Measurements from ENCODE around the gene SMAD4.
"Not testable (repeated sequence)": the region's sequence is repeated elsewhere in the genome, so short reads cannot be mapped to it uniquely, and the experiment has no call there.

Gene SMAD4

GRCh38 chr18:50989711-50990110, 40.3 kb upstream of the SMAD4 start:
- no peak for DNase-seq
- Histone ChIP-seq H3K4me3 (ENCODE audit: low read depth in 1 of 2, low read length in 2 of 2) (no peak overlapping the region), H3K9me3 (ENCODE audit: insufficient read depth, low read length, severe bottlenecking) (no peaks in the 10 kb centered on the region), H3K36me3 (ENCODE audit: insufficient read depth, low read length) (peaks cover 15% of the 10 kb centered on the region; the same call in 1 of the 2 replicates), H3K27ac (ENCODE audit: low read length) (no peak overlapping the region), H3K27me3 (ENCODE audit: insufficient read depth, low read length, poor library complexity) (no peaks in the 10 kb centered on the region), H3K9ac (ENCODE audit: low read depth, low read length) (no peak overlapping the region), H3K4me1 (ENCODE audit: insufficient read depth, low read length) (no peaks in the 10 kb centered on the region), H3K4me2 (ENCODE audit: insufficient read depth, low read length) (no peak overlapping the region), H4K20me1 (ENCODE audit: insufficient read depth, low read length) (no peaks in the 10 kb centered on the region), H3K79me2 (ENCODE audit: insufficient read depth, low read length) (no peaks in the 10 kb centered on the region), H2AFZ (ENCODE audit: low read depth, low read length) (no peak overlapping the region)
- no peak for ATAC-seq (ENCODE audit: insufficient read depth, low read depth)
- no peak for TF ChIP-seq CTCF (IDR thresholded peaks at IDR 0.05; ENCODE audit: borderline replicate concordance, extremely low read depth, low read length, poor library complexity, severe bottlenecking)
- TF ChIP-seq EZH2 (IDR thresholded peaks at IDR 0.05; ENCODE audit: borderline replicate concordance, low read depth, low read length, severe bottlenecking), result no peak

GRCh38 chr18:50992351-50992762, 37.7 kb upstream of the SMAD4 start:
- Histone ChIP-seq H3K27me3 (ENCODE audit: insufficient read depth, low read length, poor library complexity) (no peaks in the 10 kb centered on the region), H3K9me3 (ENCODE audit: insufficient read depth, low read length, severe bottlenecking) (no peaks in the 10 kb centered on the region), H3K4me1 (ENCODE audit: insufficient read depth, low read length) (no peaks in the 10 kb centered on the region), H3K9ac (ENCODE audit: low read depth, low read length) (no peak overlapping the region), H3K4me2 (ENCODE audit: insufficient read depth, low read length) (no peak overlapping the region), H3K36me3 (ENCODE audit: insufficient read depth, low read length) (peaks cover 9% of the 10 kb centered on the region; the same call in 1 of the 2 replicates), H2AFZ (ENCODE audit: low read depth, low read length) (no peak overlapping the region), H3K27ac (ENCODE audit: low read length) (no peak overlapping the region), H4K20me1 (ENCODE audit: insufficient read depth, low read length) (no peaks in the 10 kb centered on the region), H3K79me2 (ENCODE audit: insufficient read depth, low read length) (no peaks in the 10 kb centered on the region), H3K4me3 (ENCODE audit: low read depth in 1 of 2, low read length in 2 of 2) (no peak overlapping the region)
- ATAC-seq (ENCODE audit: insufficient read depth, low read depth) (no peak), DNase-seq (no peak)
- no peak for TF ChIP-seq CTCF (IDR thresholded peaks at IDR 0.05; ENCODE audit: borderline replicate concordance, extremely low read depth, low read length, poor library complexity, severe bottlenecking)
- no peak for TF ChIP-seq EZH2 (IDR thresholded peaks at IDR 0.05; ENCODE audit: borderline replicate concordance, low read depth, low read length, severe bottlenecking)

GRCh38 chr18:50994031-50994430, 36.0 kb upstream of the SMAD4 start:
- no peak overlapping the region for H2AFZ ChIP-seq (ENCODE audit: low read depth, low read length)

GRCh38 chr18:51003174-51003573, 26.8 kb upstream of the SMAD4 start:
- ATAC-seq (ENCODE audit: insufficient read depth, low read depth); H3K27me3 ChIP-seq (ENCODE audit: insufficient read depth, low read length, poor library complexity); H3K36me3 ChIP-seq (ENCODE audit: insufficient read depth, low read length); H3K4me1 ChIP-seq (ENCODE audit: insufficient read depth, low read length); H3K79me2 ChIP-seq (ENCODE audit: insufficient read depth, low read length); H4K20me1 ChIP-seq (ENCODE audit: insufficient read depth, low read length); H3K9ac ChIP-seq (ENCODE audit: low read depth, low read length); H3K9me3 ChIP-seq (ENCODE audit: insufficient read depth, low read length, severe bottlenecking); DNase-seq; H3K4me2 ChIP-seq (ENCODE audit: insufficient read depth, low read length); H3K4me3 ChIP-seq (ENCODE audit: low read depth in 1 of 2, low read length in 2 of 2); H3K27ac ChIP-seq (ENCODE audit: low read length); H2AFZ ChIP-seq (ENCODE audit: low read depth, low read length): not testable (repeated sequence)

More at GRCh38 chr18:50994031-50994430, 36.0 kb upstream of the SMAD4 start:
- ATAC-seq (ENCODE audit: insufficient read depth, low read depth) (no peak), DNase-seq (no peak)
- no peaks in the 10 kb centered on the region for H3K27me3 ChIP-seq (ENCODE audit: insufficient read depth, low read length, poor library complexity)
- no peak overlapping the region for H3K4me3 ChIP-seq (ENCODE audit: low read depth in 1 of 2, low read length in 2 of 2)
- no peaks in the 10 kb centered on the region for H4K20me1 ChIP-seq (ENCODE audit: insufficient read depth, low read length)
- no peaks in the 10 kb centered on the region for H3K79me2 ChIP-seq (ENCODE audit: insufficient read depth, low read length)
- no peaks in the 10 kb centered on the region for H3K9me3 ChIP-seq (ENCODE audit: insufficient read depth, low read length, severe bottlenecking)
- H3K36me3 ChIP-seq (ENCODE audit: insufficient read depth, low read length), result no peaks in the 10 kb centered on the region
- H3K9ac ChIP-seq (ENCODE audit: low read depth, low read length), result no peak overlapping the region
- TF ChIP-seq EZH2 (IDR thresholded peaks at IDR 0.05; ENCODE audit: borderline replicate concordance, low read depth, low read length, severe bottlenecking) (no peak), CTCF (IDR thresholded peaks at IDR 0.05; ENCODE audit: borderline replicate concordance, extremely low read depth, low read length, poor library complexity, severe bottlenecking) (no peak)
- no peak overlapping the region for H3K27ac ChIP-seq (ENCODE audit: low read length)
- H3K4me1 ChIP-seq (ENCODE audit: insufficient read depth, low read length), result no peaks in the 10 kb centered on the region
- H3K4me2 ChIP-seq (ENCODE audit: insufficient read depth, low read length), result no peak overlapping the region
